HG03159 (cell line): ENCODE data around the gene OTOP2.

Experiments
- ATAC-seq: cut with Tn5 transposase; IDR thresholded peaks from one replicate; pipeline ENCODE4 v1.9.1; 2021; ENCODE audit warnings: mild to moderate bottlenecking, moderate library complexity; ENCODE audit not compliant: unreplicated experiment

OTOP2 gene, protein sequence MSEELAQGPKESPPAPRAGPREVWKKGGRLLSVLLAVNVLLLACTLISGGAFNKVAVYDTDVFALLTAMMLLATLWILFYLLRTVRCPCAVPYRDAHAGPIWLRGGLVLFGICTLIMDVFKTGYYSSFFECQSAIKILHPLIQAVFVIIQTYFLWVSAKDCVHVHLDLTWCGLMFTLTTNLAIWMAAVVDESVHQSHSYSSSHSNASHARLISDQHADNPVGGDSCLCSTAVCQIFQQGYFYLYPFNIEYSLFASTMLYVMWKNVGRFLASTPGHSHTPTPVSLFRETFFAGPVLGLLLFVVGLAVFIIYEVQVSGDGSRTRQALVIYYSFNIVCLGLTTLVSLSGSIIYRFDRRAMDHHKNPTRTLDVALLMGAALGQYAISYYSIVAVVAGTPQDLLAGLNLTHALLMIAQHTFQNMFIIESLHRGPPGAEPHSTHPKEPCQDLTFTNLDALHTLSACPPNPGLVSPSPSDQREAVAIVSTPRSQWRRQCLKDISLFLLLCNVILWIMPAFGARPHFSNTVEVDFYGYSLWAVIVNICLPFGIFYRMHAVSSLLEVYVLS

DNA sequence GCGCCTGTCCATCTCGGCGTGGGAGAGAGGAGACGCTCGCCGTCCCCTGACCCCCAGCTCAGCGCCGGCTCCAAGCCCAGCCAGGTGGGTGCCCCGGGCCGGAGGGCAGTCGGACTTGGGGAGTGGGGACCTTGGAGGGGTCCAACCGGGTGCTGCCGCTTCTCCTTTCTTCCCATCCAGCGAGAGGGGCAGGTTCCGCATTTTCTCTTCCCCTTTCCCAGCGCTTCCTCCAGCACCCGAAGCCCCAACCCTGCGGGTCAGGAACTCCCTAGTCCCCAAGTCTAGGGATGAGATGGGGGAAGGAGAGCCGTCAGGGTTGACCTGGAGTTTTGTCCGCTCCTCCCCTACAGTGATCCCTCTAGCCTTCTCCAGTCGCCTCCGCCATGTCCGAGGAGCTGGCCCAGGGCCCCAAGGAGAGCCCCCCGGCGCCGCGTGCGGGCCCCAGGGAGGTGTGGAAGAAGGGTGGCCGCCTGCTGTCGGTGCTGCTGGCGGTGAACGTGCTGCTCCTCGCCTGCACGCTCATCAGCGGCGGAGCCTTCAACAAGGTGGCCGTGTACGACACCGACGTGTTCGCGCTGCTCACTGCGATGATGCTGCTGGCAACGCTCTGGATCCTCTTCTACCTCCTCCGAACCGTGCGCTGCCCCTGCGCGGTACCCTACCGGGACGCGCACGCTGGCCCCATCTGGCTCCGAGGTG lies at the start of gene OTOP2:
TSS of gene OTOP2 (plus strand) at position 24 of the 699 bp plus-strand sequence. CDS start at position 384, 360 bp downstream.
- no peak for ATAC-seq

DNA sequence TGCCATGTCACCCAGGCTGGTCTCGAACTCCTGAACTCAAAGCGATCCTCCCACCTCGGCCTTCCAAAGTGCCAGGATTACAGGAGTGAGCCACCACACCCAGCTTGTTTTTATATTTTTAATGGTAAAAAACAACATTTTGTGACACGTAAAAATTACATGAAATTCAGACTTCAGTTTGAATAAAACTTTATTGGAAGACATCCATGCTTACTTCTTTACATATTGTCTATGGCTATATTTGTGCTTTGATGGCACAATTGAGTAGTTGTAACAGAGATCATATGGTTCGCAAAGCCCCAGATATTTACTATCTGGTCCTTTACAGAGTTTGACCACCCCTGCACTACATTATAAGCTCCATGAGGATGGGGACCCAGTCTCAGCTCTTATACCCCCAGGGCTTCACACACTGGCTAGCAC lies 49.4 kb upstream of the OTOP2 start:
- ATAC-seq, result no peak

DNA sequence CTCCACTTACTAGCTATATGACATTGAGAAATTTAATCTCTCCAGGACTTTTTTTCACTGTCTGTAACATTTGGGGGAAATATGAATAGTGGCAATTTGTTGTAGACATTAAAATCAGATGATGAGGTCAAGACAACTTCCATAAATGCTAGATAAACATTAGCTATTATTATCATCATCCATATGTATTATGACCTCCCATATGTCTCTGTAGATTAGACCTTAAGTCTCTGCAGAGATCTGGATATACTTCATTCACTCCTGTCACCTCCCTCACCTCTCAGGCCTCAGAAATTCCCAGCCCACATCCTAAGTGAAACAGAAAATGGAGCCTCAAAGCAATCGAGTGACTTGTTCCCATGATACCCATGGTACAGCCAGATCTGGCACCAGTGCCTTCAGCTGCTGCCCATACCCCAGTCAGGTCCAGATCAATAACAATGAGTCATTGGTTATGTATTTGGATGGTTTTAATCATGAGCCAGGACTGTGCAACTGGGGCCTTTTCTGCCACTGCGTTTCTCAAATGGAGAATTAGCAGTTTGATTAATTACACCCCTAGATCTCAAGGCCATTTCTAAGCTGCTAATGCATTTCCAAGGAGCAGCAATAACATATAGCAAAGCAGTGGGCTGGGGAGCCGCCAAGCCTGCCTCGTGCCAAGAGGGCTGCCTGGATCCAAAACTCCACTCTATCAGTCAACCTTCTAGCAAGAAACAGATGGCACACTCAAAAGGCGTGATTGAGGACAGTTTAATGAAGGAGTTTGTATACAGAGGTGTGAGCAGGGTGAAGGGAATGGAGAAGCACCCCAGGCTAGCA lies 48.7 kb upstream of the OTOP2 start:
- ATAC-seq, result no peak

DNA sequence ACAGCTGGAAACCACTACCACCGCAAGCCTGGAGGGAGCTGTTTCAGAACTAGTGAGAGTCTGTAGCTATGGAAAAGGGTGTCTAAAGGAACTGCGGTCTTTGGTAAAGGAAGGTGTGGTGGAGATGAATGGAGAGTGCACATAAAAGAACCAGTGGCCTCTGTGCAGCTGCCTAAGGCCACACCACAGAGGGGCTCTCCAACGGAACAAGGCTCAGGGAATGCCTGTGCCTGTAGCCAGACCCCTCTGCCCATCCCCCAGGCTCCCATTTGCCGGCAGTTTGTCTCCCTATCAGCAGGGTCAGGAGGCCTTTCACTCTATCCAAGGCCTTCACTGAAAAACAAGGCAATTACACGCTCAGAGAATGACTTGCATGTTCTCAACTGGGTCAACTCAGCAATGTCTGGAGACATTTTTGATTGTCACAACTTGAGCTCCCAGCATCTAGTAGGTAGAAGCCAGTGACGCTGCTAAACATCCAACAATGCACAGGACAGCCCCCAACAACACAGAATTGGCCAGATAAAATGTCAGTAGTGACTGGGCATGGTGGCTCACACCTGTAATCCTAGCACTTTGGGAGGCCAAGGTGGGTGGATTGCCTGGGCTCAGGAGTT lies 48.0 kb upstream of the OTOP2 start:
- ATAC-seq, result no peak

DNA sequence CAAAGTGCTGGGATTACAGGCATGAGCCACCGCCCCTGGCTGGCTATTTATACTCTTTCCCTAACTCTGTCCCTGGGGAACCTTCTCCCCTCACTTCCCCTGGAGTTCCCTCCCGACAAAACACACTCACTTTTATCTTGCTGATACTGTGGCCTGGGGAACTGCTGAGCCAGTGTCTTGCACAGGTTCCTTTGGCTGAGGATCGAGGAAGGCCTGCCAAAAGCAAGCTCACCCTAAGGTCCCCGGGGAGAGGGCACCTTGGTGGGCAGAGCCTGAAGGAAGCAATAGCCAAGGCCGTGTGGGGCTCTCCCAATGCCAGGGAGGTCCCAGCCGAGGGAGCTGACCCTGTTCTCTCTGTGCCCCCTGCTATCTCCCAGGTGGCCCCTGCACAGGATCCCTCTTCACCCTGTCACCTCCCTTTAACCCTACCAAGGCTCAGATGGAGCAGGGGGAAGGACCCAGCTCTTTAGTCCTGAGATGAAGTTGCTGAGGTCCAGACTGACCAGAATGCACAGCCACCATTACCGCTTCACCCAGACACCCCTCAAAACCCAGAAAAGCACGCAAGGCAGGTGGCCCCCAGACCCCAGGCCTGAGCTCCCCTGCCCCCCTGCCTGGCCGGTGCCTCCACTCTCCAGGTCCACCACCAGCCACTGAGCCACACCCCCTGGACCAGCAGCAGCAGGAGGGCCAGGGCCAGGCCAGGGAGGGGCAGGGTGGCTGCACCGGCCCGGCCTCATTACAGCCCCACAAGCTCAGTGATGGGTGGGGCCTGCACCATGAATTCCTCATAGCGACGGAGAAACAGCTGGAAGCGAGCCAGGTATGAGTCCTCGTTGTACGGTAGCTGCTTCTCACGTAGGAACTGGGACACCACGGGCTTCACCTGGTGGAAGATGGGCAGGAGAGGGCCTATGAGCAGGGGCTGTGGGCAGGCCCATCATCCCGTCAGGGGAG lies 46.2 kb upstream of the OTOP2 start:
- ATAC-seq, result no peak

DNA sequence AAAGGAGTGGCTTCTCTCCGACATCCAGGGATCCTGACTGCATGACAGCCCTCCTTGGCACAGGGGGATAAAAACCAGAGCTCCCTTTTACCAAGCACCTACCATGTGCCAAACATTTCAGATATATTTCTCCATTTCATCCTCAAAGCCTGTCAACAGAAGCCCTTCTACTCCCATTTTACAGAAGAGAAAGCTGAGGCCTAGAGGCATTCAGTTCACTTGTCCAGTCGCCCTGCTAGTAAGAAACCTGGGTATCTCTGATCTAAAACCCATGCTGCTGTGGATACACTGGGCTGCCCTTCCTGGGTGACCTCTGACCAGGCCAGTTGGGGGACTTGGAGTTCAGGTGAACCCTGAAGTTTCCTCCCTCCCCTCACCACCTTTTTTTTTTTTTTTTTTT lies 45.4 kb upstream of the OTOP2 start:
- ATAC-seq, result no peak

DNA sequence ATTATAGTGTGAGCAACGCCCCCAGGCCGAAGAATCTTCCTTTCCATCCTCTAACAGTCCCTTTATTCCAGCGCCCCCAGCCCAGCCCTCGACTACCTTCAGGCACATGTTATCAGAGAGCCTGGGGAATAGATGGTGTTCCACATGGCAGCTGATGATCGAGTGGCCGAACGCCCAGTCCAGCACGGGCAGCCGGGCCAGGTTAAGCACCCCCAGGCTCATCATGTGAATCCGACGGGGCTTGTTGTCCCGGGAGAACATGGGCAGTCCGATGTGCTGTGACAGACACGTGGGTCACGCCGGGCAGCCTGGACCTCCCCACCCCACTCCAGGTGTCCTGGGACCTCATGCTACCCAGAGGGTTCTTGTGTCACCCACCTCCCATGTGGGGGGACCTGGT lies 44.8 kb upstream of the OTOP2 start:
- ATAC-seq, result no peak

DNA sequence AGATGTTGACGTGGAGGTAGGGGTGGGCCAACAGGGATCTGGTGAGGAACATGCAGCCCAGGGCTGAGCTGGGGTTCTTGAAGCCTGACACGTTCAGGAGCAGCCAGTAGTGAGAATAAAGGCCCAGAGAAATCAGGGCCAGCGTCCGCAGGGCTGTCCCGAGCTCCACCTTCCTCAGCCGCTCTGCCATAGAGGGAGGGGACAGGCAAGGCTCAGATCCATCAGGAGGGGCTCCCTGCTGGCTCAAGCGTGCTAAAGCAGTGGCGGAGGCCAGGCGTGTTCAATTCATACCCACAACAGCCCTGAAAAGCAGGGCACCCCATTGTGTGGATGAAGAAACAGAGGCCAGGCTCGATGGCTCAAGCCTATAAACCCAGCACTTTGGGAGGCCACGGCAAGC lies 43.0 kb upstream of the OTOP2 start:
- ATAC-seq, result no peak

DNA sequence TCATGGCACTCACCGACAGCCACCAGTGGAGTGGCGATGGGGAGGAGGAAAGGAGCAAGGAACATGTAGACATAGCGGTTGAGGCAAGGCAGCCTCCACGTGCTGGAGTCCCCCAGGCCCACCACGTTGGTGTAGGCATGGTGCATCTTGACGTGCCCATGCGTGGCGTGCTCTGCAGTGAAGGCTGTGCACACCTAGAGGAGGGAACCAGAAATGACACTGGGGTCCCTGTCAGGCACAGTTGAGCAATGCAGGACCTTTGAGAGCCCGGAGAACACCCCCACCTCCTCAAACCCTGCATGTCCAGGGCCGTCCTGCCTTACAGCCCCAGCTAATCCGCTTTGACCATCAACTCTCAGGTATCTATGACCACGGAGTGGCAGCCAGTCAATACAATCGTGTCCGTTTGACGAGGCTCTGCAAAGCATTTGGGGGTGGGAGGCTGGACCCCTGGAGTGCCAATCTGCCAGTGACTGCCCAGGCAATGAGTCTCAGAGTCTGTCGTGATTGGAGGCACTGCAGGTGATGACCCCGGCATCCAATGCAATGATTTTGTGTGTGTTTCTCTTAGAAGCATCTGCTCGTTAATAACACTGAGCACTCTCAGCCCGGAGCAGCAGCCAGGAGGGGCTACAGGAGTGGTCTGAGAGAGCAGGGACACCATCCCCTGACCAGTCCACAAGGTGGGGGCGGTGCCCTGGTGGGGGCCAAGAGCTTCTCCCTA lies 41.4 kb upstream of the OTOP2 start:
- ATAC-seq, result no peak

DNA sequence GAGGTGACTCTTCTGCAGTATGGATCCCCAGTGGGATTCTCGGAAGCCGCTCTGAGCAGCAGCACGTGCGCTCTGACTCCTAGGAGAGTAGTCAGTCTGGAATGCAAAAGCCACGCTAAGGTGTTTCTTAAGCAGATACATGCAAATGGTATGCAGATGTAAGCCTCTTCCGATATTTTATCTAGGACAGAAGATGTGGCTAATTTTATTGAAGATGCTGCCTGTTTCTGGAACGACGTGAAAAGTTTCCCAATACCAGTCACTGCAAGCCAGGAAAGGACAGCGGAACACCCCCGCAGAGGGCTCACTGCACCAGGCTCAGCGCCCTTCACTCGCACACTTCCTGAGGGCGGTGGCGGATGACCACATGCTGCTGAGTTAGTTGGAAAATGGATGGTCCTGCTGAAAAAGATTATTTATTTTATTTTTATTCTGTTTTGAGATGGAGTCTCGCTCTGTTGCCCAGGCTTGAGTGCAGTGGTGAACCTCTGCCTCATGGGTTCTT lies 40.8 kb upstream of the OTOP2 start:
- ATAC-seq, result no peak

DNA sequence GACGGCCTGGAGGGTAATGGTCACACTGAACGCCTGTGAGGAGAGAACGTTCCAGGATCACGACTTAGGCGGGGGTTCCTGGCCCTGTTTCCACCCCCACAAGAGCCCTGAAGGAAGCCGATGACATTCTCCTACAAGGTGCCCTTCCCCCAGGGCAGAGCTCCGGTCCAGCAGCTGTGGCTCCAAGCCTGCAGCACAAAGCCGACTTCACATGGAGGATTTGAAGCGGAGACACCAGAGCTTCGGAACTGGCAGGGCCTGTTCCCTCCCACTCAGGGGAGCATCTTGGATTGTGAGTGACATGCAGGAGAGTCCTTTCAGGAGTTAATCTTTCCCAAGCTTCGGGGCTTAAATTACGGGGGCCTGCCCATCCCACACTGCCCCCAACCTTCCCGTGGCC lies 35.6 kb upstream of the OTOP2 start:
- no peak for ATAC-seq

DNA sequence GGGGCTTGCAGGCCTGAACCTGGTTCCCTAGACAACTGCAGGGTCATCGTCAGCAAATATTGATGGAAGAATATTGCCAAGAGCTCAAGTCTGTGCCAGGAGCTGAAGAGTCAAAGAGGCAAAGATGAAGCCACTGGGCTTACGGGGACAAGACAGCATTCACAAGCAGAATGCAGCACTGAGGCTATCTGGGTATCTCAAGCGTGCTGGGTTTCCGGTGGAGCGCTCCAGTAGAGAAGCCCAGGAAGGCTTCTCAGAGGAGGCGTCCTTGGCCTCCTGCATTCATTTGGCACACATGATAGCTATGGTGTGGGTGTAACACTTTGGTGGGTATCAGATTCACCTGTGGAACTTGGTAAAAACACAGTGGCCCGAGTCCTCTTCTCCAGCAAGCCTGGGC lies 33.5 kb upstream of the OTOP2 start:
- no peak for ATAC-seq

DNA sequence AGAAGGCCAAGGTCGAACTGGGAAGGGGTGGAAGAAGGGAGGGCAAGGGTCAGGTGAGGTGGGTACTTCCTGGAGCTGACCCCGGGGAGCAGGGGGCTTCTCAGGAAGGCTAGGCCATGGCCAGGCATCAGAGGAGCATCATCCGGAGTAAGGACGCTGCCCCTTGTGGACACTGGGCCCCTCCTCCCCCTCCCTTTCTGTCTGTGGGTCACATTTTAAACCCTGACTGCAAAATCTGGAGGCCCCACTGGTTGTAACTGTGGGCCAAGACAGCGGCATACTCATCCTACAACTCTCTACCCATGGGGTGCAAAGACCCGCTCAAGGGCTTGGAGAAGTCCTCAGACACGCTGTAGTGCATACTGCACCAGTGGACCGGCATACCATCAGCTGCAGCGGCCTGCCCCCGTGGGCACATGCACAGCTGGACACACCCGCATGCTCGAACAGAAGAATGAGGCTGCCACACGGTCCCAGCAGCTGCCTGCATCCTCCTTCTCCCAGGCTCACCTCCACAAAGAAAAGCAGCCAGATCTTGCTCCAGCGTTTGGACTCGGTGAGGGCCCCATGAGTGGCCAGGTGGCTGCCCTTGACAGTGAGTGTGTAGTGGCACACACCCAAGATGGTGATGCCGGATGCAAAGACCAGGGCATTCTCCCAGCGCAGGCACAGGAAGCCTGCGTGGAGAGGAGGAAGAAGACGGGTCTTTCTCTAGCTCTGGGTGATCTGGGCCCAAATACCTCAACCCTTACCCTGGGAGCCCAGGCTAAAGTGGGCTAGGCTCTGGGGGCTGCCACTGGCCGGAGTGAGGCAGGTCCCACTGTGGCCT lies 31.8 kb upstream of the OTOP2 start:
- no peak for ATAC-seq

DNA sequence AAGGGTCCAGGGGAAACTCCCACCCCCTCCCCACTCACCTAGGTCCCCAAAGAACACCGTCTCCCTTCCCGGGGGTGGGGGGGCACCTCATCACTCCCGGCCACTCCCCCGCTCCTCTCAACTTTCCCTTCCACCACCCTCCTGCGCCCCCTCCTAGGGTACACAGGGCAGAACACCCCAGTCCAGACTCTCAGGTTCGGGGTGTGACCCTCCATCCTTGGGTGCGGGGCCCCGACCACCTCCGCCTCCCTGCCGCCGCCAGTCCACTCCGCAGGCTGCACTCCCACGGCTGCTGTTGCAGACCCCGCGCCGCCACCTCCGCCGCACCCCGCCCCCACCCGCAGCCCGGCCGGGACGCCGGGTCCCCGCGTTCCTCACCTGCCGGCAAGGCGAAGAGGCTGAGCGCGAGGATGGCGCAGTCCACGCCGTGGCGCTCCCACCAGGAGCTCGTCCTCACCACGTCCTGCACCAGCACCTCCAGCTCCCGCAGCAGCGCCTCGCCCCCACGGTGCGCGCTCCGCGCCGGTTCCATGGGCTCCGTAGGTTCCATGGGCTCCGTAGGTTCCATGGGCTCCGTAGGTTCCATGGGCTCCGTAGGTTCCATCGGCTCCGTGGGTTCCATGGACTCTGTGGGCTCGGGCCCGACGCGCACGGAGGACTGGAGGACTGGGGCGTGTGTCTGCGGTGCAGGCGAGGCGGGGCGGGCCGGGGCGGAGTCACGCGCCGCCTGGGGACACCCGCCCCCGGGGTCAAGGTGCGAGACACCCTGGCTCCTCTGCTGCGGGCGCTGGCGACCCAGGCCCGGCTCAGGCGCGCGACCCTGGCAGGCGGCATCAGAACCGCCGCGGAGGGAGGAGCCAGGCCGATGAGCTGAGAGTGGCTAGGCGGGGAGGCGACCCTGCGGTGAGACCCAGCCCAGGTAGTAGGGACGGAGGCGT lies 30.8 kb upstream of the OTOP2 start, which contains the start of gene FADS6:
TSS of gene FADS6 (minus strand) at position 660 of the 938 bp plus-strand sequence. CDS start at position 622, 38 bp downstream.
- ATAC-seq, result no peak

DNA sequence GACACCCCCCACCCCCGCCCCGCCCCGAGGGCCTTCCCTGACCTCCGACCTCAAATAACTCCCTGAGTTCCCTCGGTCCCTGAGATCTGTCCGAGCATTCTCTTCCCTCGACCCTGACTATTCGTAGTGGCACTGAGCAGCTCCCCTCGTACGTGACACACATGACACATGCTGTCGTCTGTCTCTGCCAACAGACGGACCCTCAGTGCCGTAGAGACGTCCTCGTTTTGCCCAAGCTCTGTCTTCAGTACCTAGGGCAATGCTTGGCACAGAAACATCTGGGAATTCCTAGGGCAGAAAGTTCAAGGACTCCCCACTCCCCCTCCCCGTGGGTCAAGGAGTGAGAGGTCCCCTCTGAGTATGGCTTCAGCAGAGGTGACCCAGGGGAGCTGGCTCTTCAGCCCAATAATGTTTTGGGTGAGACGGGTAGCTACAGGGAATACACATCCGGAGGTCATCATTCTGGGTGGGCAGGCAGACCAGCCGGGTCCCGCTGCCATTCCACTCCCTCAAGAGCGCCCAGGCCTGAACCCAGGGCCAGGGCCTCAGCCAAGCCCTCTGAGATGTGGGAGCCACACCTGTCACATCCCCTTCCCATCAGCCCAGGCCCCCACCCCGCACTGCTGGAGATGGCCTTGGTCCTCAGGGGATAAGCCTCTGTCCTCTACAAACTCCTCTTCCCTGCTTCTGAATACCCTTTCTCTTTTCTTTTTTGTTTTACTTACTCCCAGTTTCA lies 30.0 kb upstream of the OTOP2 start:
- ATAC-seq, result no peak

DNA sequence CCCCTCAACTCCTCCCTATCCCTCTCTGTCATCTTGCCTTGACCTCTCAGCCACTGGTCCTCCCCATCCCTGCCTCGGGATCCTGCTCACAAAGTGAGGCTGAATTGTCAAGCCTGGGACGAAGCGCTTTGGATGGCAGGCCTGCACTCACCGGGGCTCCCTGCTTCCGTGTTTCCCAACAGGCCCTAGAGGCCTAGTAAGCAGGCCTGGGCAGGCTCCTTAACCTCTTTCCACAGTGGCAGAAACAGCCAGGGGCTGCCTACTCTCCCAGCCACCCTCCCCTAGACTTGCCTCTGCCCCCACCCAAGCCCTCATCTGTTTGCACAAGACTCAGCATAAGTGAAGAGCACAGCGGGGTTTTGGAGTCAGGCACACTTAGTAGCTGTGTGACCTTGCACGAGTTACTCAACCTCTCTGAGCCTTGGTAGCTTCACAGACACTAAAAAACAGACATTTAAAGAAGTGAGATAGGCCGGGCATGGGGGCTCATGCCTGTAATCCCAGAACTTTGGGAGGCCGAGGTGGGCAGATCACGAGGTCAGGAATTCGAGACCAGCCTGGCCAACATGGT lies 25.6 kb upstream of the OTOP2 start:
- no peak for ATAC-seq
